ENCODE results near the gene CACNA2D2. TPM values are rescaled to one million over a fixed set of nuclear protein-coding genes. Genes with fewer than 3 reads are reported as not detected.

Gene CACNA2D2
- total and polyA plus RNA-seq, 2 of the 13 experiments (the other 11 are each of a cell fraction or from before 2014, with no cell fraction given): not detected

GRCh38 chr3:50369012-50369670 lies 134.3 kb downstream of the CACNA2D2 start:
- ChIA-PET POLR2A (no interaction called here), CTCF (ENCODE audit: low intra/inter-chr PET ratio, low total read pairs) (no interaction called here)
- Histone ChIP-seq H2AFZ (ENCODE audit: low read length) (no peak overlapping the region), H3K9me3 (ENCODE audit: low read length) (no peaks in the 10 kb centered on the region), H4K20me1 (ENCODE audit: insufficient read depth, low read length) (no peaks in the 10 kb centered on the region), H3K27ac (ENCODE audit: extremely low read length, insufficient read depth, low read length) (no peak overlapping the region), H3K4me3 (replicated peaks in 1 of 3; ENCODE audit: insufficient read depth in 1 of 3, low read depth in 2 of 3, low read length in 3 of 3) (no peak overlapping the region), H3K4me1 (ENCODE audit: insufficient read depth, low read length) (peaks cover 7% of the 10 kb centered on the region), H3K9ac (ENCODE audit: insufficient read depth, low read depth, low read length) (no peak overlapping the region), H3K4me2 (ENCODE audit: low read depth, low read length) (no peak overlapping the region), H3K79me2 (ENCODE audit: insufficient read depth, low read length) (no peaks in the 10 kb centered on the region), H3K36me3 (replicated peaks in 1 of 2; ENCODE audit: control insufficient read depth in 1 of 2, insufficient read depth in 2 of 2, low read length in 2 of 2) (no peaks in the 10 kb centered on the region), H3K27me3 (ENCODE audit: control insufficient read depth in 1 of 2, insufficient read depth in 2 of 2, low read length in 2 of 2) (peaks cover 14 to 70% of the 10 kb centered on the region in 2 experiments; a peak in 4 of 5 replicates)
- intact Hi-C loops (cut with micrococcal nuclease; ENCODE audit: unreplicated experiment): no loop called here
- BruUV-seq (replicated peaks): no TSS peak
- DNase-seq (ENCODE audit: low spot score) (no peak), FAIRE-seq (no peak), ATAC-seq (no peak)
- in situ Hi-C loops (cut with HindIII; ENCODE audit: extremely low pct_ligation_motif_present, low pct_unique_long_range_greater_than_20kb): no loop called here
- WGBS (ENCODE audit: low lambda C conversion rate): 27% methylated on average over 6 of the region's 9 CpGs
- TF ChIP-seq KLF16 (CRISPR knock-in tag; IDR thresholded peaks at IDR 0.05) (no peak), HOXA7 (CRISPR knock-in tag; IDR thresholded peaks at IDR 0.05) (no peak)

- in situ Hi-C loops (cut with HindIII; ENCODE audit: extremely low pct_ligation_motif_present, low pct_unique_long_range_greater_than_20kb): no loop called here
- no TSS peak for BruUV-seq (replicated peaks)
- DNase-seq (ENCODE audit: low spot score) (no peak), FAIRE-seq (no peak), ATAC-seq (no peak)
- peaks cover 17 to 67% of the 10 kb centered on the region in 2 experiments; a peak in 4 of 5 replicates for H3K27me3 ChIP-seq (ENCODE audit: control insufficient read depth in 1 of 2, insufficient read depth in 2 of 2, low read length in 2 of 2)
- H2AFZ ChIP-seq (ENCODE audit: low read length): no peak overlapping the region
- H3K9me3 ChIP-seq (ENCODE audit: low read length): no peaks in the 10 kb centered on the region
- intact Hi-C loops (cut with micrococcal nuclease; ENCODE audit: unreplicated experiment): no loop called here
- no peak overlapping the region for H3K27ac ChIP-seq (ENCODE audit: extremely low read length, insufficient read depth, low read length)
- H3K36me3 ChIP-seq (replicated peaks in 1 of 2; ENCODE audit: control insufficient read depth in 1 of 2, insufficient read depth in 2 of 2, low read length in 2 of 2): no peaks in the 10 kb centered on the region
- WGBS (ENCODE audit: low lambda C conversion rate): 67% methylated on average over 3 of the region's 5 CpGs
- CTCF ChIA-PET (ENCODE audit: low intra/inter-chr PET ratio, low total read pairs): no interaction called here
- H3K4me1 ChIP-seq (ENCODE audit: insufficient read depth, low read length): no peaks in the 10 kb centered on the region
- no peaks in the 10 kb centered on the region for H4K20me1 ChIP-seq (ENCODE audit: insufficient read depth, low read length)
- H3K4me3 ChIP-seq (replicated peaks in 1 of 3; ENCODE audit: insufficient read depth in 1 of 3, low read depth in 2 of 3, low read length in 3 of 3): no peak overlapping the region
- no peak overlapping the region for H3K9ac ChIP-seq (ENCODE audit: insufficient read depth, low read depth, low read length)
- POLR2A ChIA-PET: no interaction called here
- H3K79me2 ChIP-seq (ENCODE audit: insufficient read depth, low read length): no peaks in the 10 kb centered on the region
- no peak overlapping the region; the same call in 1 of the 2 replicates for H3K4me2 ChIP-seq (ENCODE audit: low read depth, low read length)
- TF ChIP-seq BHLHE40 (IDR thresholded peaks at IDR 0.05; ENCODE audit: low read length) (no peak), BORCS8-MEF2B (CRISPR knock-in tag; IDR thresholded peaks at IDR 0.05) (no peak), ZBTB7A (CRISPR knock-in tag; IDR thresholded peaks at IDR 0.05) (no peak), KMT2B (CRISPR knock-in tag; IDR thresholded peaks at IDR 0.05) (no peak), THYN1 (CRISPR knock-in tag; IDR thresholded peaks at IDR 0.05; ENCODE audit: borderline replicate concordance, low read depth) (no peak), ZNF552 (CRISPR knock-in tag; IDR thresholded peaks at IDR 0.05; ENCODE audit: borderline replicate concordance) (no peak), ARNTL (CRISPR knock-in tag; IDR thresholded peaks at IDR 0.05) (no peak), USF2 (IDR thresholded peaks at IDR 0.05; ENCODE audit: low read depth, low read length) (no peak), USF2 (CRISPR knock-in tag; IDR thresholded peaks at IDR 0.05; ENCODE audit: borderline replicate concordance) (no peak), ZMAT5 (CRISPR knock-in tag; IDR thresholded peaks at IDR 0.05; ENCODE audit: borderline replicate concordance, low read depth) (no peak), ZNF770 (CRISPR knock-in tag; IDR thresholded peaks at IDR 0.05) (no peak), DNMT3B (CRISPR knock-in tag; conservative IDR thresholded peaks at IDR 0.05) (no peak), JUN (CRISPR knock-in tag; IDR thresholded peaks at IDR 0.05) (no peak)
Measured at GRCh38 chr3:50365842-50366220, 137.6 kb downstream of the CACNA2D2 start.

Measured in HepG2 (cell line).